ENCODE data around the gene ISCA2. TPM values are rescaled to one million over a fixed set of nuclear protein-coding genes. Genes with fewer than 3 reads are reported as not detected.
"Not testable (repeated sequence)": the region's sequence is repeated elsewhere in the genome, so short reads cannot be mapped to it uniquely, and the experiment has no call there.

The ISCA2 gene
- total and polyA plus RNA-seq, 2 experiments from 2014 or later = 44.0 to 171 TPM

- no peak for TF ChIP-seq ZNF462 (CRISPR knock-in tag; IDR thresholded peaks at IDR 0.05)
- no peak for TF ChIP-seq ETS1 (IDR thresholded peaks at IDR 0.05)
- no peak for TF ChIP-seq JUNB (IDR thresholded peaks at IDR 0.05; ENCODE audit: unreplicated experiment)
- no peak for TF ChIP-seq CREB1 (CRISPR knock-in tag; IDR thresholded peaks at IDR 0.05; ENCODE audit: low read depth)
- no peak for TF ChIP-seq POLR2AphosphoS5 (IDR thresholded peaks at IDR 0.05; ENCODE audit: low read depth)
- TF ChIP-seq REST (IDR thresholded peaks at IDR 0.05; ENCODE audit: unreplicated experiment) = no peak
- TF ChIP-seq STAT1 (IDR thresholded peaks at IDR 0.05; ENCODE audit: unreplicated experiment) = no peak
- no peak for TF ChIP-seq EZH2phosphoT487 (IDR thresholded peaks at IDR 0.05; ENCODE audit: unreplicated experiment)
- TF ChIP-seq NANOG (IDR thresholded peaks at IDR 0.05; ENCODE audit: borderline replicate concordance) = no peak
- TF ChIP-seq ZNF331 (CRISPR knock-in tag; IDR thresholded peaks at IDR 0.05; ENCODE audit: low read depth) = no peak
Measured at GRCh38 chr14:74444866-74445265, 48.7 kb upstream of the ISCA2 start (continued).

GRCh38 chr14:74454397-74454796, 39.2 kb upstream of the ISCA2 start:
- not testable (repeated sequence) for H3K27ac Mint-ChIP-seq; H3K79me2 ChIP-seq (replicated peaks; ENCODE audit: insufficient read depth); H3K27ac ChIP-seq (ENCODE audit: low read depth); H3K9me2 ChIP-seq (ENCODE audit: insufficient read depth); H3K36me3 Mint-ChIP-seq (ENCODE audit: low read depth); ATAC-seq; H3K4me3 ChIP-seq; DNase-seq (ENCODE audit: low spot score); H3K27me3 Mint-ChIP-seq (ENCODE audit: insufficient read depth, low read depth, poor library complexity); H3K36me3 ChIP-seq (ENCODE audit: insufficient read depth); H3K4me1 Mint-ChIP-seq; H3F3A ChIP-seq (replicated peaks; ENCODE audit: low read depth); H3K4me3 Mint-ChIP-seq; H3K27me3 ChIP-seq (ENCODE audit: insufficient read depth); H3K4me2 ChIP-seq; H4K20me1 ChIP-seq (replicated peaks; ENCODE audit: insufficient read depth); H2AFZ ChIP-seq; H3K4me1 ChIP-seq (ENCODE audit: insufficient read depth)
- peaks cover 27% of the 10 kb centered on the region for H3K9me3 Mint-ChIP-seq
